Measurements from ENCODE around the gene PTGER2.

- no peak for TF ChIP-seq REST (IDR thresholded peaks at IDR 0.05; ENCODE audit: low read depth)
- no peak for TF ChIP-seq EP300 (IDR thresholded peaks at IDR 0.05; ENCODE audit: borderline replicate concordance)
- TF ChIP-seq RAD21 (IDR thresholded peaks at IDR 0.05; ENCODE audit: low read depth): no peak
- TF ChIP-seq YY1 (IDR thresholded peaks at IDR 0.05; ENCODE audit: low read depth): no peak
- no peak for TF ChIP-seq TAF1 (IDR thresholded peaks at IDR 0.05; ENCODE audit: low read depth)
- TF ChIP-seq TEAD4 (IDR thresholded peaks at IDR 0.05): no peak
These were observed 1.2 kb upstream of the PTGER2 start for GRCh38 chr14:52312931-52313355.

All from Ishikawa (cell line).